Testis (tissue), 2 donors: Measurements from ENCODE around the gene SLC47A2.

ENCODE experiments used
- CTCF ChIP-seq, 3 experiments: fragments of 450-650 bp in 2 of 3; fragments of 200-600 bp in 1 of 3; sonication (generic) in 1 of 3; IDR thresholded peaks; one replicate each; pipeline ENCODE4 v1.5.1; 2016 to 2019; ENCODE audit warnings: antibody characterized with exemption in 3 of 3, mild to moderate bottlenecking in 2 of 3, moderate library complexity in 1 of 3
- POLR2A ChIP-seq: fragments of 450-650 bp; IDR thresholded peaks from one replicate; pipeline ENCODE4 v1.6.1; 2017; ENCODE audit warnings: antibody characterized with exemption, mild to moderate bottlenecking, moderate library complexity

- TF ChIP-seq POLR2A, result no peak
- no peak for TF ChIP-seq CTCF (IDR thresholded peaks at IDR 0.05)
These were observed 74.6 kb downstream of the SLC47A2 start for GRCh38 chr17:19641687-19642372.
